ENCODE measurements around the gene EIF3K. TPM values are rescaled to one million over a fixed set of nuclear protein-coding genes. Genes with fewer than 3 reads are reported as not detected.

The EIF3K gene
- total RNA-seq, 4 donors from 2014 or later: 405 to 531 (median 443) TPM

GRCh38 chr19:38675611-38676010, 56.6 kb downstream of the EIF3K start:
- no peak for TF ChIP-seq CTCF (IDR thresholded peaks at IDR 0.05; ENCODE audit: low read depth)

- no peak for TF ChIP-seq CTCF (IDR thresholded peaks at IDR 0.05; ENCODE audit: low read depth)
Measured at GRCh38 chr19:38676023-38676877, 57.3 kb downstream of the EIF3K start.

DNA sequence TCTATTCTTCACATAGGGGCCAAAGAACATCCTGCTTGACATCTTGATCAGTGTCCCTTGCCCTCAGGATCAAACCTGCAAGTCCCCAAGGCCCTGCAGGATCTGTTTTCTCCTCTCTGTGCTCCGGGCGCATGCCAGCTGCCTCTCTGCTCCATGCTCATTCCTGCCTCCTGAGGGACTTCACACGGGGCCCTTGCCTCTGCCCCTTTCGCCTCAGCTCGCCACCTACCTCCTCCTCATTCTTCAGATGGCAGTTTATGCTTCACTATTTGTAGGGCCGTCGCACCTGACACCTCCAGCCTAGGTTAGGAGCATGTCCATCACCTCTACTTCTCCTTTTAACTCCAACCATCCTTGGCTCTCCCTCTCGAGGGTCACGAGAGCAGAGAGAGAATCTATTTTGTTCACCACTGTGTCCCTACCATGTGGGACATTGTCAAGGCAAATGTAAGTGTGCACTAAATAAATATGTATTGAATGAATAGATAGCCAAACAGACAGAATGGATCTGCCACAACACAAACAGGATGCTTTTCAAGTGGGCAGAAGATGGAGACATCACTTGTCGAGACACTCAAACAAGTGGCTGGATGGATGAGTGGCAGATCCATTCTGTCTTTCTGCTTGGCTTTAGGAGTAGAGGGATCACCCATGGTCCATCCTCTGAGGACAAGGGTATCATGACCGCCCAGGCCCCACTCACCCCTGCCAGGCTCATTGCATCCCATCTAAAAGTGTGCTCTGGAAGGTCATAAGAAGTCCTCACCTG, 58.1 kb downstream of the EIF3K start:
- no peak for TF ChIP-seq CTCF (IDR thresholded peaks at IDR 0.05; ENCODE audit: low read depth)

DNA sequence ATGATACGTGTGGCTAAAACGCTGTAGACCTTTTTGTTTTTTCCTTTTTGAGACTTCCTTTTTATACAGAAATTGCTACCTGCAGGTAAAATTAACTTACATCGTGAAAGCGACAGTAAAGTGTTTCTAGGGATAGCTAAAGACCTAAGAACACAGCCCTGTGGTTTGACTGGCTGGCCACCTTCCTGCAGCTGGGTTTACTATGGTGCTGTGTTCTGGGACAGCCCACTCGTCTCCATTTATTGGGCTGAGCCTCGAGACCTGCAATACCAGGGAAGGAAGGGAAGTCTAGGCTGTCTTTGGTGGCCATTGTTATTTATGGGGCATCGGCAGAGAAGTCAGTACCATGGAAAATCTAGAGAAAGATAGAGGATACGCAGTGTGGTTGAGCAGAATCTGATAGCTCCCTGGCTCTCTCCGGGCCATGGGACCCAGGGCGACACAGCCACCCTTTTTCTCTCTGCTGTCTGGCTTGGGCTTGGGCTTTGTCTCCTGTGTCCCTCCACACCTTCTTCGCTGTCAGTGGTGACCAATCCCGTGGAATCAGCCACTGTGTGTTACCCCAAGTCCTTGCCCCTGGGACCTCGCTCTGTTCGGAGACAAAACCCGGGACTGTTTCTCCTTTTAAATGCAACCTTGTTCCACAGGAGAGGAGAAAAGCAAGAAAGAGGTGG, 59.4 kb downstream of the EIF3K start:
- TF ChIP-seq CTCF (IDR thresholded peaks at IDR 0.05; ENCODE audit: low read depth): no peak

DNA sequence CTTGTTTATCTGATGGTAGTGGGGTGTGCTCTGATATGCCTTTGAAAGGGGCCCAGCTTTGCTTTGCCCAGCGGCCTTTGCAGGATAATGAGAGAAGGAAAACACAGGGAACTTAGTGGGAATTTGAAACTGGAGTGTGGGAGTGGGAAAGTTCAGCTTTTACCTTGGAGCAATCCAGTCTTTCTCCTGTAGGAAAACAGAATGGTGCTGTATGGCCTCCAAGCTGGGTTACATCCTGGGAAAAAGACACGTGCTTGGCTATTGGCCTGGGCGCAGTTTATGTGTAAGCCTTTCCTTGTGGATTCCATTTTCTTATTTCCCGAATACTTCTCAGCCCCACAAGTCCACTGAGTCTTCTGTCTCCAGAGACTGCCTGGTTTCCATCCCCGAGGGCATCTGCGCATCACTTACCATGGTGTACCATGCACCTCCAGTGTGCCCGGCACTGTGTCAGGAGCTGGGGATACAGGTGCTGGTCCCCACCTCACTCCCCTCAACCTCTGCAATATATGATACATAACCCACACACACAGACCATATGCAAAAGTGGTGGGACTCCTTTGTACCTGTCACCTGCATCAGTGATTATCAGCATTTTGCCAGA, 60.0 kb downstream of the EIF3K start:
- no peak for TF ChIP-seq CTCF (IDR thresholded peaks at IDR 0.05; ENCODE audit: low read depth)

GRCh38 chr19:38679839-38680238, 60.9 kb downstream of the EIF3K start:
- TF ChIP-seq CTCF (IDR thresholded peaks at IDR 0.05; ENCODE audit: low read depth): no peak

Data from subcutaneous adipose tissue (tissue), 4 donors.